Fibroblast of gingiva (primary cell): ENCODE results near the gene RBL2.

Experiments used
- DNase-seq: peaks from one replicate; pipeline ENCODE4 v3.0.0-alpha.2; 2011; ENCODE audit warnings: low read depth

Gene RBL2

GRCh38 chr16:53449816-53450517, 15.7 kb downstream of the RBL2 start:
- no peak for DNase-seq

DNA sequence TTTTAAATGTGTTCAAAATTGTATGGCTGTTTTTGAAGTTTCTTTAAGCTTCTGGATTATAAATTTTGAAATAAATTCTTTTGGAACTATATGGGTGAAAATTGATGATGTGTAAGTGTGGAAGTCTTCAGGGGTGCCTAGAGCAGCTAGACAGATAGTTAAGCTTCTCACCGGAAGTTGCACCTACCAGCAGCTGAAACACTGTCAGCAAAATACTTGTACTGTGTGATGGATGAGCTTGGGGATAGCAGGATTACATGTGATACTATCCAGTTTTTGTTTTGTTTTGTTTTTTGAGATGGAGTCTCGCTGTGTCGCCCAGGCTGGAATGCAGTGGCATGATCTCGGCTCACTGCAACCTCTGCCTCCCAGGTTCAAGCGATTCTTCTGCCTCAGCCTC, 19.7 kb downstream of the RBL2 start:
- no peak for DNase-seq

- no peak for DNase-seq
Measured at GRCh38 chr16:53456625-53457024, 22.4 kb downstream of the RBL2 start.

DNA sequence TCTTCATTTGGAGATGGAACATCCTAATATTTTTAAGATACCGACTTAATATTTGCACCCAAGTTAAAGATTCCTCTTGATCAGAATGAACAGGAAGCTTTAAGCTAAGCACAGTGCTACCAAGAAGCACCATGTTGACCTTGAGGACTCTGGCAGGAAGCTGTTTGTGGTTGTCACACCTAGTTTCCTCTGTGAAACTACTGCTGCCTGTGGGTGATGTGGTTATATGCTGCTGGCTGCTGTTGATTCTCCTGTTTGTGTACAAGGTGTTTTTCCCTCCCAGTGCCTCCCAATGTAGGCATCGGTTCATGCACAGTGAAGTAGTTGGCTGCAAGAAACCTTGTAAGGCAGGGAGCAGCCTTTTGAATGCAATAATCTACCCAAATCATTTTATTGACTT, 23.4 kb downstream of the RBL2 start:
- DNase-seq = no peak

DNA sequence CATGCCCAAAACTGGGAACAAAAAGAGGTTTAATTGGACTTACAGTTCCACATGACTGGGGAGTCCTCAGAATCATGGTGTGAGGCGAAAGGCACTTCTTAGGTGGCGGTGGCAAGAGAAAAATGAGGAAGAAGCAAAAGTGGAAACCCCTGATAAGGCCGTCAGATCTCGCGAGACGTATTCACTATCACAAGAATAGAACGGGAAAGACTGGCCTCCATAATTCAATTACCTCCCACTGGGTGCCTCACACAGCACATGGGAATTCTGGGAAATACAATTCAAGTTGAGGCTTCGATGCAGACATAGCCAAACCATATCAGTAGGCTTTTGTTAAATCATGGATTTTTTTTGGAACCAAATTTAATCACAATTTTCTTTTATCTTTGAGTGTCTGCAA, 24.4 kb downstream of the RBL2 start:
- no peak for DNase-seq

- DNase-seq = peak; percentile 10
Measured at GRCh38 chr16:53465606-53466280, 31.5 kb downstream of the RBL2 start.

DNA sequence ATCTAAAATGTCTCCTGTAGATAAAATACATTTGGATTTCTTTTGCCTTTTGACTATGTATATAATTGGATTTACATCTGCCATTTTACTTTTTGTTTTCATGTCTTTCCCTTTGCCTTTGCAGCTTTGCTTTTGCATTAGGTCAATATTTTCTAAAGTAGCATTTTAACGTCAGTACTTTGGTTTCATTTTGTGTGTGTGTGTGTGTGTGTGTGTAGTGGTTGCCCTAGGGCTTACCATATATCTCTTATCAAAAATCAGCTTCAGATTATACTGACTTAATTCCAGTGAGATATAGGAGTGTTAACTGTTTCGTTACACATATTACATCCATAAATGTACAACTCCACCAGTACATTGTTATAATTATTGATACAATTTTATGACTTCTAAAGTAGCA, 42.6 kb downstream of the RBL2 start:
- no peak for DNase-seq

DNA sequence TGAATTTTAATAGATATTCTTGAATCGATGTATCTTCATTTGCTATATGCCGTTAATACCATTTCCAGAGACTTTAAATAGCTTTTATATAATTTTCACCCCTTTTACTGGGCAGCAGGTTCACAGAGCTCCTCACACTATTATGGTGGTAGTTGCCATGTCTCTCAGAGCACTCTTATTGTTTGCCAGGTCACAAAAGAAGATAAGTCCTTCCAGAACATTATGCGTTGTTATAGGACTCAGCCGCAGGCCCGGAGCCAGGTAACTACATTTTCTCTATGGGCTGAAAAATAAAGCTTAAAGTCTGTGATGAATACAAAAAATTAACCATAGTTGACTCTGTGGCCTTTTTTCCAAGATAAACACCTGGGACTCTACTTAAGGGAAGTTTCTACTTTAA, 44.7 kb downstream of the RBL2 start:
- no peak for DNase-seq

DNA sequence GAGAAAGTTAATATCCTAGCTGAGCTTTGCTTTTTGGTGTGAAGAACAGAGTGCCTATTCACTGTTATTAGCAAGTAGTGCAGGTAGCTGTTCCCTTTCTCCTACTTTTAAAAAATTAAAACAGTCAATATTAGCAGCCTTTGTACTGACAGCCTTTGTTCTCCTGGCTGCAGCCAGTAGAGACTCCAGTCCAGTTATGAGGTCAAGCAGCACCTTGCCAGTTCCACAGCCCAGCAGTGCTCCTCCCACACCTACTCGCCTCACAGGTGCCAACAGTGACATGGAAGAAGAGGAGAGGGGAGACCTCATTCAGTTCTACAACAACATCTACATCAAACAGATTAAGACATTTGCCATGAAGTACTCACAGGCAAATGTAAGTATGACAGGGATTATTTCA, 46.1 kb downstream of the RBL2 start:
- no peak for DNase-seq

- no peak for DNase-seq
Measured at GRCh38 chr16:53482123-53482522, 47.9 kb downstream of the RBL2 start.

- no peak for DNase-seq
Measured at GRCh38 chr16:53484542-53484941, 50.3 kb downstream of the RBL2 start.

DNA sequence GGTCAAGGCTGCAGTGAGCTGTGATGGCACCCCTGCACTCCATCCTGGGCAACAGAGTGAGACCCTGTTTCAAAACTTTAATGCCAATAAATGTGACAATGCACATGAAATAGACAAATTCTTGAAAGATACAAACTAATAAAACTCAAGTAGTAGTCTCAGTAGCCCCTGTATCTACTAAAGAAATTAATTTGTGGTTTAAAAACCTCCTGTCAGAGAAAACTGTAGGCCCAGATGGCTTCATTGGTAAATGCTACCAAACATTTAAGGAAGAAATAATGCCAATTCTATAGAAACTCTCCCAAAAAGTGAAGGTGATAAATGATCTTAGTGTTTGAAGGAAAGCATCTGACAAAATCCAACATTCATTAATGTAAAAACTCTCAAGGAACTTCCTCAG, 52.0 kb downstream of the RBL2 start:
- DNase-seq = no peak

DNA sequence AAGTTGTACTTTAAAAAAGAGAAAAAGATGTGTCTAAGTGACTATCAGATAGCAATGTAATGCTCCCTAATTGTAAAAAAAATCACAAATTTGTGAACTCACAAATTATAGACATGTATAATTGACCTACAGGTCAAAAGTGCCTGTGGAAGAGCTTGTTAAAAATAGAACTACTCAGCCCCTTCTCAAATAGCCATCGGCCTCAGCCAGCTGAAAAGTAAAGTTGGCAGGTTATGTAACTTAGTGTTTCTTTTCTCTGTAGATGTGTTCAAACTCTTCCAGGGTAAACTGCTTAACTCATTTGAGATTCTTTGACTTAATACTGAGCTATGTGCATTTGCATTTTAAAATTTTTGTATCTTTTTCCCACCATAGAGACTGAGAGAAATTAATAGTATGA, 55.5 kb downstream of the RBL2 start:
- no peak for DNase-seq

GRCh38 chr16:53492503-53492902, 58.2 kb downstream of the RBL2 start:
- DNase-seq = no peak

GRCh38 chr16:53494636-53495035, 60.4 kb downstream of the RBL2 start:
- DNase-seq = no peak

GRCh38 chr16:53495325-53495724, 61.1 kb downstream of the RBL2 start:
- DNase-seq = no peak

GRCh38 chr16:53498984-53499383, 64.7 kb downstream of the RBL2 start:
- DNase-seq = no peak

GRCh38 chr16:53501216-53501859, 67.1 kb downstream of the RBL2 start:
- peak; percentile 47 for DNase-seq

GRCh38 chr16:53502331-53503269, 68.3 kb downstream of the RBL2 start, which contains the start of gene AKTIP:
Gene AKTIP (minus strand): TSS chr16:53503209. CDS start chr16:53500259, 2,950 bp downstream.
- peak; percentile 48 for DNase-seq

DNA sequence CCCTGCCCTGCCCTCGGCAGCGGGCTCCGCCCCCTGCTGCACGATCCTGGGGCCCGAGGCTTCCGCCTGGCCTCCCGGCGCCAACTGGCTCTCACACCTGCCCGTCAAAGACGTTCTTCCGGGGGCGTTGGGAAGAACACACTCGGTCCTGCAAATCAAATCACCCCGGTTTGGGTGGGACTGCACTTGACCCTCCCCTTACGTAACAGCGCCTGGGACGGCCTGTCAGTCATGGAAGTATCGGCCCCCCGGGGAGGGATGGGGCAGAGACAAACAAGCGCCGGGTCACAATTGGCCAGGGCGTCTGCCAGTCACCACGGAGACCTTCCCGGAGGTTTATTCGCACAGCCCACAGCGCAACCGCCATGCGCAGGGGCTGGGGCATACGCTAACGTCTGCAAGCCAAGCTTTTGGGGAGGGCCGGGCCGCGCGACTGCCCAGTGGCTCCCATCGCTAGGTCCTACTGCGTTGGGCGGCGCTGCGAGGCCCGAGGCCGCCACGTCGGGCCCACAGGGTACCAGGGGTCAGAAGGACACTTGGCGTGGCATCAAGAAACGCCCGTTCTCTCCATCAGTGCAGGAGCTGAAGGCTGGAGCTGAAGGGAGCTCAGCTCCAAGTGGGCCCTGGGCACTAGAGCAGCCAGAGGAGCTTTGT, 69.1 kb downstream of the RBL2 start:
- peak; percentile 100 for DNase-seq

DNA sequence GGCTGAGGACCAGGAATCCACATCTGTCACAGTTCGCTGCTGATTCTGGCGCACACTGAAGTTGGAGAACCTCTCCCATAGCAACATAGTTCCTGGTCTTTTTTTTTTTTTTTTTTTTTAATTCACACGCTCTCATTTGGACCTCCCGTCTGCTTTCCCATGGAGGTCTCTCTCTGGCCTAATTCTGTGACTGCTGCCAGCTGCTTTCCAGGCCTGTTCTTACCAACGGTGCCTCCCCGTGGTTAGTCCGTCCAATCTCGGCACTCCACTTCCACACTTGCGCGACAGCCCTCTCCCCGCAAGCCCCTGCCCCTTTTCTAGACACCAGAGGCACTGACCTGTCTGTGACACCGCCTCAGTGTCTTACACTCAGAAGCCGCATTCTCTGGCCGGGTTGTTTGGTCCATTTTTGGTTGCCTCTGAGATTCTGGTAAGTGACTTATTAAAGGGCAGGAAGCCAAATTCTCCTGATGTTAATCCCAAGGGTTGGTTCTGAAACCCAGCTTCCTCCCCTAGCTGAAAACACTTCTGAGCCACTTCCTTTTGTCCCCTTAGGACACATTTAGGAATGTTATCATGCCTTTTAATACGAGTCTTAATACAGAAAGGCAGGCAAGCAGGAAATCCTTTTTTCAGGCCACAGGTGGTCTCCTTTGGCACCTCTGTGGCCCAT, 69.9 kb downstream of the RBL2 start:
- peak; percentile 68 for DNase-seq
